ENCODE measurements around the gene RCAN3. TPM values are rescaled to one million over a fixed set of nuclear protein-coding genes. Genes with fewer than 3 reads are reported as not detected.
"Not testable (repeated sequence)": the region's sequence is repeated elsewhere in the genome, so short reads cannot be mapped to it uniquely, and the experiment has no call there.

The RCAN3 gene
- total and polyA plus RNA-seq, 2 of the 13 experiments (the other 11 are each of a cell fraction or from before 2014, with no cell fraction given), result 12.2 to 13.3 TPM

DNA sequence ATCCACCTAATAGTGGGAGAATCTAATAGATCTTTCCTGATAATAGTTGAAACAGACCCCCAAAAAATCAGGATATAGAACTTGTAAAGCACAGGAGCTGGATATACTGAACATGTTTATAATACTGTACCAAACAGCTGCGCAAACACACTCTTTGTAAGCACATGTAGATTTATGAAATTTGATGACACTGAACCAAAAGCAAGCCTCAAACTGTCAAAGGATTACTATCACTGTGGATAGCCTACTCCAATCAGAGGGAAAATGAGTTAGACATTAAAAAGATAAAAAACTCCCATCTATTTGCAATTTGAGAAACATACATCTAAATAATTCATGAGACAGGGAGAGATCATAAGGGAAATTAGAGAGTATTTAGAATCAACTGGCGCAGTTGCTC is 26.1 kb downstream of the RCAN3 start (continued):
- no peak for TF ChIP-seq FOXA1 (IDR thresholded peaks at IDR 0.05)
- TF ChIP-seq FOXA1 (CRISPR knock-in tag; IDR thresholded peaks at IDR 0.05), result no peak
- no peak for TF ChIP-seq HMGA1 (CRISPR knock-in tag; conservative IDR thresholded peaks at IDR 0.05)
- TF ChIP-seq ETS1 (CRISPR knock-in tag; IDR thresholded peaks at IDR 0.05), result no peak
- no peak for TF ChIP-seq MXD1 (CRISPR knock-in tag; IDR thresholded peaks at IDR 0.05)
- TF ChIP-seq HNRNPUL1 (IDR thresholded peaks at IDR 0.05; ENCODE audit: low read depth, low read length), result no peak
- no peak for TF ChIP-seq CEBPB (IDR thresholded peaks at IDR 0.05; ENCODE audit: borderline replicate concordance, low read depth, low read length)
- TF ChIP-seq PHF20 (CRISPR knock-in tag; IDR thresholded peaks at IDR 0.05), result no peak
- no peak for TF ChIP-seq DR1 (CRISPR knock-in tag; IDR thresholded peaks at IDR 0.05)
- no peak for TF ChIP-seq ARNT (IDR thresholded peaks at IDR 0.05)

DNA sequence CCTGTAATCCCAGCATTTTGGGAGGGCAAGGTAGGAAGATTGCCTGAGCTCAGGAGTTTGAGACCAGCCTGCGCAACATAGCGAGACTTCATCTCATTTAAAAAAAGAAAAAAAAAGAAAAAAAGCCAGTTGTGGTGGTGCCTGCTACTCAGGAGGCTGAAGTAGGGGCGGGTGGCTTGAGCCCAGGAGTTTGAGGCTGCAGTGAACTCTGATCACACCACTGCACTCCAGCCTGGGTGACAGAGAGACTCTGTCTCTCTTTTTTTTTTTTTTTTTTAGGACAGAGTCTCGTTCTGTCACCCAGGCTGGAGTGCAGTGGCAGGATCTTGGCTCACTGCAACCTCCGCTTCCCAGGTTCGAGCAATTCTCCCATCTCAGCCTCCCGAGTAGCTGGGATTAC is 26.7 kb downstream of the RCAN3 start:
- H3K36me3 ChIP-seq (replicated peaks in 1 of 2; ENCODE audit: control insufficient read depth in 1 of 2, insufficient read depth in 2 of 2, low read length in 2 of 2); DNase-seq (ENCODE audit: low spot score); H3K27me3 ChIP-seq (ENCODE audit: control insufficient read depth in 1 of 2, insufficient read depth in 2 of 2, low read length in 2 of 2); H3K79me2 ChIP-seq (ENCODE audit: insufficient read depth, low read length); H3K4me2 ChIP-seq (ENCODE audit: low read depth, low read length); FAIRE-seq; BruUV-seq (replicated peaks); intact Hi-C loops (cut with micrococcal nuclease; ENCODE audit: unreplicated experiment); H2AFZ ChIP-seq (ENCODE audit: low read length); H3K9me3 ChIP-seq (ENCODE audit: low read length); H3K9ac ChIP-seq (ENCODE audit: insufficient read depth, low read depth, low read length); CTCF ChIA-PET (ENCODE audit: low intra/inter-chr PET ratio, low total read pairs); H3K4me3 ChIP-seq (replicated peaks in 1 of 3; ENCODE audit: insufficient read depth in 1 of 3, low read depth in 2 of 3, low read length in 3 of 3); H4K20me1 ChIP-seq (ENCODE audit: insufficient read depth, low read length); in situ Hi-C loops (cut with HindIII; ENCODE audit: extremely low pct_ligation_motif_present, low pct_unique_long_range_greater_than_20kb): not testable (repeated sequence)
- 65% methylated on average over 7 of the region's 7 CpGs for WGBS (ENCODE audit: low lambda C conversion rate)
- POLR2A ChIA-PET, result interaction anchor here (0.6 kb wide), 1 partner anchor 39 kb away, joined by 4 read pairs; no protein-coding TSS in a partner anchor
- H3K27ac ChIP-seq (ENCODE audit: extremely low read length, insufficient read depth, low read length), result peak overlapping the region; percentile 48
- H3K4me1 ChIP-seq (ENCODE audit: insufficient read depth, low read length), result peaks cover 24% of the 10 kb centered on the region
- ATAC-seq, result peak; percentile 74
- TF ChIP-seq, protein P1, sequence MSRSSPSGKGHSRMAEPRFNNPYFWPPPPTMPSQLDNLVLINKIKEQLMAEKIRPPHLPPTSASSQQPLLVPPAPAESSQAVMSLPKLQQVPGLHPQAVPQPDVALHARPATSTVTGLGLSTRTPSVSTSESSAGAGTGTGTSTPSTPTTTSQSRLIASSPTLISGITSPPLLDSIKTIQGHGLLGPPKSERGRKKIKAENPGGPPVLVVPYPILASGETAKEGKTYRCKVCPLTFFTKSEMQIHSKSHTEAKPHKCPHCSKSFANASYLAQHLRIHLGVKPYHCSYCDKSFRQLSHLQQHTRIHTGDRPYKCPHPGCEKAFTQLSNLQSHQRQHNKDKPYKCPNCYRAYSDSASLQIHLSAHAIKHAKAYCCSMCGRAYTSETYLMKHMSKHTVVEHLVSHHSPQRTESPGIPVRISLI (CRISPR knock-in tag; IDR thresholded peaks at IDR 0.05; ENCODE audit: borderline replicate concordance), result peak; percentile 79

Measured in HepG2 (cell line).